ENCODE results near the gene NPLOC4. TPM values are rescaled to one million over a fixed set of nuclear protein-coding genes. Genes with fewer than 3 reads are reported as not detected.

Gene NPLOC4
- total RNA-seq, 4 donors from 2014 or later = 176 to 290 (median 263) TPM

- ATAC-seq = no peak
- TF ChIP-seq CTCF (IDR thresholded peaks at IDR 0.05 in 4 of 5, conservative IDR thresholded peaks at IDR 0.05 in 1 of 5) (no peak), POLR2A (IDR thresholded peaks at IDR 0.05) (no peak)
- intact Hi-C loops (cut with DNase I; ENCODE audit: low total_unique reads) = no loop called here
These were observed 1.8 kb upstream of the NPLOC4 start for GRCh38 chr17:81638683-81639082.

GRCh38 chr17:81635973-81636504 lies 873 bp downstream of the NPLOC4 start:
- H3K4me3 ChIP-seq = peak overlapping the region; percentile 72 to 97 (median 94)
- H3K4me1 ChIP-seq = peaks cover 24 to 29% of the 10 kb centered on the region in 2 donors
- TF ChIP-seq POLR2A (IDR thresholded peaks at IDR 0.05) (no peak), CTCF (IDR thresholded peaks at IDR 0.05 in 4 of 5, conservative IDR thresholded peaks at IDR 0.05 in 1 of 5) (no peak)
- peak; percentile 64 to 69 for ATAC-seq
- peak in 1 of 2 donors; percentile 50 for DNase-seq
- in situ Hi-C loops (cut with MboI; ENCODE audit: low sequenced_read_pairs in 4 of 4) (no loop called here), intact Hi-C loops (cut with DNase I; ENCODE audit: low total_unique reads) (loop anchor here (2.0 kb wide), 1 partner anchor 31 kb away; the partner anchor contains the start of genes CCDC137 and OXLD1)
- no peaks in the 10 kb centered on the region for H3K9me3 ChIP-seq
- no peaks in the 10 kb centered on the region for H3K36me3 ChIP-seq
- H3K27me3 ChIP-seq = no peaks in the 10 kb centered on the region
- H3K27ac ChIP-seq = peak overlapping the region; percentile 95 to 98 (median 98)

More at GRCh38 chr17:81638683-81639082, 1.8 kb upstream of the NPLOC4 start:
- no peaks in the 10 kb centered on the region for H3K36me3 ChIP-seq
- no peaks in the 10 kb centered on the region for H3K9me3 ChIP-seq
- no peaks in the 10 kb centered on the region for H3K27me3 ChIP-seq
- H3K4me3 ChIP-seq = no peak overlapping the region
- in situ Hi-C loops (cut with MboI; ENCODE audit: low sequenced_read_pairs in 4 of 4) = no loop called here
- DNase-seq = no peak
- H3K4me1 ChIP-seq = peaks cover 23% of the 10 kb centered on the region in 2 donors
- H3K27ac ChIP-seq = no peak overlapping the region

- Histone ChIP-seq H3K27me3 (no peaks in the 10 kb centered on the region), H3K9me3 (no peaks in the 10 kb centered on the region), H3K36me3 (no peaks in the 10 kb centered on the region), H3K4me1 (peaks cover 29 to 34% of the 10 kb centered on the region in 2 donors), H3K27ac (peak overlapping the region; percentile 95 to 98 (median 98)), H3K4me3 (peak overlapping the region; percentile 72 to 97 (median 94))
- in situ Hi-C loops (cut with MboI; ENCODE audit: low sequenced_read_pairs in 4 of 4) = no loop called here
- intact Hi-C loops (cut with DNase I; ENCODE audit: low total_unique reads) = no loop called here
- DNase-seq = peak; percentile 34 to 70
- peak; percentile 18 to 33 for ATAC-seq
- TF ChIP-seq POLR2A (IDR thresholded peaks at IDR 0.05) = no peak
- TF ChIP-seq CTCF (IDR thresholded peaks at IDR 0.05 in 4 of 5, conservative IDR thresholded peaks at IDR 0.05 in 1 of 5) = no peak
These were observed 1.5 kb downstream of the NPLOC4 start for GRCh38 chr17:81635431-81635830.

- ATAC-seq = no peak
- H3K4me1 ChIP-seq = peaks cover 33 to 38% of the 10 kb centered on the region in 2 donors
- intact Hi-C loops (cut with DNase I; ENCODE audit: low total_unique reads) (no loop called here), in situ Hi-C loops (cut with MboI; ENCODE audit: low sequenced_read_pairs in 4 of 4) (no loop called here)
- H3K9me3 ChIP-seq = no peaks in the 10 kb centered on the region
- H3K27me3 ChIP-seq = no peaks in the 10 kb centered on the region
- DNase-seq = no peak
- peaks cover 0 to 34% of the 10 kb centered on the region in 2 donors for H3K36me3 ChIP-seq
- no peak overlapping the region for H3K4me3 ChIP-seq
- peak overlapping the region in 2 of 4 donors; percentile 5 to 29 for H3K27ac ChIP-seq
- TF ChIP-seq CTCF (IDR thresholded peaks at IDR 0.05 in 4 of 5, conservative IDR thresholded peaks at IDR 0.05 in 1 of 5) (no peak), POLR2A (IDR thresholded peaks at IDR 0.05) (no peak)
These were observed 5.4 kb downstream of the NPLOC4 start for GRCh38 chr17:81631482-81631881.

Measured in gastrocnemius medialis (tissue), 4 donors.